Activated CD4-positive, CD25-positive, alpha-beta regulatory T cell treated with anti-CD3 and anti-CD28 coated beads, Interleukin-2, amount 50 U/mL, for 24 hours (primary cell): ENCODE measurements around the gene SIGLEC11.
"Not testable (repeated sequence)": the region's sequence is repeated elsewhere in the genome, so short reads cannot be mapped to it uniquely, and the experiment has no call there.

Experiments used
- ATAC-seq, 2 donors: fragments of 150-1000 bp; cut with Tn5 transposase; one replicate each; pipeline ENCODE4 v1.10.0; 2021; ENCODE audit warnings: mild to moderate bottlenecking in 1 of 2, moderate library complexity in 1 of 2

The SIGLEC11 gene

GRCh38 chr19:49924881-49925210 lies 36.1 kb downstream of the SIGLEC11 start:
- not testable (repeated sequence) for ATAC-seq

GRCh38 chr19:49924004-49924880 lies 36.7 kb downstream of the SIGLEC11 start:
- no peak for ATAC-seq

- ATAC-seq, result no peak
These were observed 37.6 kb downstream of the SIGLEC11 start for GRCh38 chr19:49923055-49924003.

GRCh38 chr19:49921871-49922795 lies 38.8 kb downstream of the SIGLEC11 start:
- peak in 1 of 2 donors; percentile 32 for ATAC-seq

- ATAC-seq, result no peak
These were observed 40.2 kb downstream of the SIGLEC11 start for GRCh38 chr19:49920624-49921363.

GRCh38 chr19:49918089-49918488 lies 42.9 kb downstream of the SIGLEC11 start:
- no peak for ATAC-seq

- peak in 1 of 2 donors; percentile 9 for ATAC-seq
These were observed 43.9 kb downstream of the SIGLEC11 start for GRCh38 chr19:49916839-49917733.

- ATAC-seq, result no peak
These were observed 45.7 kb downstream of the SIGLEC11 start for GRCh38 chr19:49915271-49915670.

- no peak for ATAC-seq
These were observed 47.3 kb downstream of the SIGLEC11 start for GRCh38 chr19:49913720-49914119.

GRCh38 chr19:49912965-49913685 lies 47.8 kb downstream of the SIGLEC11 start:
- no peak for ATAC-seq

- peak; percentile 75 to 88 for ATAC-seq
These were observed 49.4 kb downstream of the SIGLEC11 start for GRCh38 chr19:49911381-49912145.

- no peak for ATAC-seq
These were observed 50.8 kb downstream of the SIGLEC11 start for GRCh38 chr19:49910179-49910578.

- no peak for ATAC-seq
These were observed 52.2 kb downstream of the SIGLEC11 start for GRCh38 chr19:49908480-49909420.

- no peak for ATAC-seq
These were observed 53.1 kb downstream of the SIGLEC11 start for GRCh38 chr19:49907745-49908446.

GRCh38 chr19:49906879-49907564 lies 54.0 kb downstream of the SIGLEC11 start:
- no peak for ATAC-seq

GRCh38 chr19:49904136-49904535 lies 56.8 kb downstream of the SIGLEC11 start:
- no peak for ATAC-seq
